ENCODE measurements around the gene SLC30A1. TPM values are rescaled to one million over a fixed set of nuclear protein-coding genes. Genes with fewer than 3 reads are reported as not detected.
"Not testable (repeated sequence)": the region's sequence is repeated elsewhere in the genome, so short reads cannot be mapped to it uniquely, and the experiment has no call there.

Gene SLC30A1
- total and polyA plus RNA-seq, 5 donors from 2014 or later = 1.8 to 8.1 (median 3.7) TPM

DNA sequence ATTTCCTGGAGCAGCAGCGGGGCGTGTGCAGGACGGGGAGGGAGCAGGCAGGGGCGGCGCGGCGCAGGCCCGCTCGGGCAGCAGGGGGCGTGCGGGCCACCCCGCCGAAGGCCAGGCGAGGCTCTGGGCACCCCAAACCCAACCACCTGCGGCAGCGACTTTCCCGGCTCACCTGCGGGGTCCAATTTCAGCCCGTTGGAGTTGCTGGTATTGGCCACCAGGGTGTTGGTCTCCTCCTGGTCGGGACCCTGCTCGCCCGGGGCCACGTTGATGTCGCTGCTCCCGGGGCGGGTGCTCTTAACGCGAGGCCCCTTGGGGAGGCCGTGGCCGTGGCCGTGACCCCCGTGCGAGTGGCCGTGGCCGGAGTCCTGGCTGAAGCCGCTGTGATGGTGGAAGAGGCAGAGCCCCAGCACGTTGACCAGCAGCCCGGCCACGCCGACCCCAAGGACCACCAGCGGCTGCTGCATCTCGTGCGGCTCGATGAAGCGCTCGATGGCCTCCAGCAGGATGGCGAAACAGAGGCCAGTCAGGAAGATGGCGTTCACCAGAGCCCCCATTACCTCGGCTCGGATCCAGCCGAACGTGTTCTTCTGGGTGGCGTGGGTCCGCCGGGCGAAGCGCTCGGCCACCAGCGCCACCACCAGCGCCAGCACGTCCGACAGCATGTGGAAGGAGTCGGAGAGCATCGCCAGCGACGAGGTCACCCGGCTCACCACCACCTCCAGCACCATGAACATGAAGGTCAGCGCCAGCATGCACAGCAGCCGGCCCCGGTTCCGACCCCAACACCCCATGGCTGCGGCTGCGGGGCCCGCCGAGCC, 932 bp downstream of the SLC30A1 start:
- peak; percentile 41 to 44 for ATAC-seq (ENCODE audit: low read depth in 2 of 2)
- DNase-seq = peak; percentile 71 to 79 (median 78)
- peaks cover 22 to 52% (median 41%) of the 10 kb centered on the region in 4 donors for H3K4me1 Mint-ChIP-seq

DNA sequence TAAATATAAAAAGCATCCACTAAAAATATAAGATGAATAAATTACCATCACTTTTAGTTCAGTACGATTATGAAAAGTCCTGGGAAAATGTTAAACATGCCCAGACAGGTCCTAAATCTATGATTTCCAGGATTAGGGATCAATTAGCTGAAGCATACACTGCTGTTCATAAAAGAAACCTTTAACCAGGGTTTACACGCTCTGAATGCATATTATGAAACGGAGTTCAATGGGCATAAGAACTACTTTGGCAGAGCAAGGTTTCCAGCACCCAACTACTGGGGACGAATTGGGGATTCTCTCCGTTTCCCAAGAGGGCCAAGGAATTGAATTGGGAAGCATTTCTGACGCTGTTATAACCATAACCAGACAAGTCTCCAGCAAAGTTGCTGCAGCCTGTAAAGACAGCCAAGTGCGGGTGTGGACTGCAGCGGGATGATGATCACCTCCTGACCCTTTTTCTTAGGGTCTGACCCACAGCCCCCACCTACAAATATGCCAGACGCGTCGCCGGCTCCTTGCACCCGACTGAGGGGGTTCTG, 1.6 kb downstream of the SLC30A1 start:
- Histone ChIP-seq H3K9me3 (ENCODE audit: control insufficient read depth in 2 of 2, low read length in 2 of 2) (no peaks in the 10 kb centered on the region), H3K4me1 (ENCODE audit: control insufficient read depth, insufficient read depth, low read length, poor library complexity, severe bottlenecking) (peaks cover 39% of the 10 kb centered on the region), H3K27ac (ENCODE audit: insufficient read depth, low read length, poor library complexity, severe bottlenecking) (no peak overlapping the region), H3K36me3 (ENCODE audit: control insufficient read depth, insufficient read depth, low read length) (peaks cover 15% of the 10 kb centered on the region), H3K27me3 (ENCODE audit: control insufficient read depth, insufficient read depth, low read length) (no peaks in the 10 kb centered on the region), H3K4me3 (ENCODE audit: low read depth, low read length) (peak overlapping the region; percentile 94)
- Mint-ChIP-seq H3K4me3 (peak overlapping the region; percentile 92 to 96 (median 94)), H3K27ac (peak overlapping the region; percentile 89 to 93 (median 92)), H3K36me3 (peaks cover 15% of the 10 kb centered on the region), H3K27me3 (no peaks in the 10 kb centered on the region), H3K9me3 (no peaks in the 10 kb centered on the region), H3K4me1 (peaks cover 25 to 52% (median 43%) of the 10 kb centered on the region in 4 donors)
- no peak for ATAC-seq (ENCODE audit: low read depth in 2 of 2)
- no peak for DNase-seq

More for the DNA sequence above, 932 bp downstream of the SLC30A1 start:
- Histone ChIP-seq H3K9me3 (ENCODE audit: control insufficient read depth in 2 of 2, low read length in 2 of 2) (no peaks in the 10 kb centered on the region), H3K4me3 (ENCODE audit: low read depth, low read length) (peak overlapping the region; percentile 94), H3K36me3 (ENCODE audit: control insufficient read depth, insufficient read depth, low read length) (peaks cover 15% of the 10 kb centered on the region), H3K27ac (ENCODE audit: insufficient read depth, low read length, poor library complexity, severe bottlenecking) (peak overlapping the region; percentile 89), H3K4me1 (ENCODE audit: control insufficient read depth, insufficient read depth, low read length, poor library complexity, severe bottlenecking) (peaks cover 39% of the 10 kb centered on the region), H3K27me3 (ENCODE audit: control insufficient read depth, insufficient read depth, low read length) (no peaks in the 10 kb centered on the region)
- Mint-ChIP-seq H3K27me3 (no peaks in the 10 kb centered on the region), H3K27ac (peak overlapping the region in 2 of 3 donors; percentile 91 to 93), H3K9me3 (no peaks in the 10 kb centered on the region), H3K36me3 (peaks cover 15% of the 10 kb centered on the region), H3K4me3 (peak overlapping the region; percentile 92 to 96 (median 94))

- no peak for DNase-seq
- Histone ChIP-seq H3K36me3 (ENCODE audit: control insufficient read depth, insufficient read depth, low read length) (peaks cover 15% of the 10 kb centered on the region), H3K9me3 (ENCODE audit: control insufficient read depth in 2 of 2, low read length in 2 of 2) (no peaks in the 10 kb centered on the region), H3K27ac (ENCODE audit: insufficient read depth, low read length, poor library complexity, severe bottlenecking) (no peak overlapping the region), H3K27me3 (ENCODE audit: control insufficient read depth, insufficient read depth, low read length) (no peaks in the 10 kb centered on the region), H3K4me3 (ENCODE audit: low read depth, low read length) (peak overlapping the region; percentile 94), H3K4me1 (ENCODE audit: control insufficient read depth, insufficient read depth, low read length, poor library complexity, severe bottlenecking) (peaks cover 39% of the 10 kb centered on the region)
- Mint-ChIP-seq H3K27me3 (no peaks in the 10 kb centered on the region), H3K9me3 (no peaks in the 10 kb centered on the region), H3K27ac (peak overlapping the region in 1 of 3 donors; percentile 92), H3K4me1 (peaks cover 25 to 50% (median 41%) of the 10 kb centered on the region in 4 donors), H3K4me3 (peak overlapping the region; percentile 92 to 96 (median 94)), H3K36me3 (peaks cover 15% of the 10 kb centered on the region)
- no peak for ATAC-seq (ENCODE audit: low read depth in 2 of 2)
These were observed 2.2 kb downstream of the SLC30A1 start for GRCh38 chr1:211576717-211577116.

GRCh38 chr1:211574705-211575104, 4.3 kb downstream of the SLC30A1 start:
- Mint-ChIP-seq H3K9me3 (no peaks in the 10 kb centered on the region), H3K4me1 (peaks cover 25 to 48% (median 39%) of the 10 kb centered on the region in 4 donors), H3K27me3 (no peaks in the 10 kb centered on the region), H3K27ac (no peak overlapping the region), H3K36me3 (peaks cover 15% of the 10 kb centered on the region), H3K4me3 (peak overlapping the region in 1 of 4 donors; percentile 47)
- H3K27me3 ChIP-seq (ENCODE audit: control insufficient read depth, insufficient read depth, low read length) = no peaks in the 10 kb centered on the region
- H3K4me1 ChIP-seq (ENCODE audit: control insufficient read depth, insufficient read depth, low read length, poor library complexity, severe bottlenecking) = peaks cover 36% of the 10 kb centered on the region
- DNase-seq (no peak), ATAC-seq (ENCODE audit: low read depth in 2 of 2) (no peak)
- H3K9me3 ChIP-seq (ENCODE audit: control insufficient read depth in 2 of 2, low read length in 2 of 2) = no peaks in the 10 kb centered on the region
- H3K27ac ChIP-seq (ENCODE audit: insufficient read depth, low read length, poor library complexity, severe bottlenecking) = no peak overlapping the region
- no peak overlapping the region for H3K4me3 ChIP-seq (ENCODE audit: low read depth, low read length)
- H3K36me3 ChIP-seq (ENCODE audit: control insufficient read depth, insufficient read depth, low read length) = peaks cover 15% of the 10 kb centered on the region

GRCh38 chr1:211571998-211572397, 7.0 kb downstream of the SLC30A1 start:
- ATAC-seq (ENCODE audit: low read depth in 2 of 2) (no peak), DNase-seq (no peak)
- H3K27ac ChIP-seq (ENCODE audit: insufficient read depth, low read length, poor library complexity, severe bottlenecking) = no peak overlapping the region
- Mint-ChIP-seq H3K9me3 (no peaks in the 10 kb centered on the region), H3K27ac (no peak overlapping the region), H3K36me3 (peaks cover 15% of the 10 kb centered on the region), H3K4me1 (peaks cover 25 to 40% (median 33%) of the 10 kb centered on the region in 4 donors), H3K27me3 (no peaks in the 10 kb centered on the region), H3K4me3 (no peak overlapping the region)
- peaks cover 15% of the 10 kb centered on the region for H3K36me3 ChIP-seq (ENCODE audit: control insufficient read depth, insufficient read depth, low read length)
- H3K27me3 ChIP-seq (ENCODE audit: control insufficient read depth, insufficient read depth, low read length) = no peaks in the 10 kb centered on the region
- H3K9me3 ChIP-seq (ENCODE audit: control insufficient read depth in 2 of 2, low read length in 2 of 2) = no peaks in the 10 kb centered on the region
- H3K4me3 ChIP-seq (ENCODE audit: low read depth, low read length) = no peak overlapping the region
- peaks cover 26% of the 10 kb centered on the region for H3K4me1 ChIP-seq (ENCODE audit: control insufficient read depth, insufficient read depth, low read length, poor library complexity, severe bottlenecking)

DNA sequence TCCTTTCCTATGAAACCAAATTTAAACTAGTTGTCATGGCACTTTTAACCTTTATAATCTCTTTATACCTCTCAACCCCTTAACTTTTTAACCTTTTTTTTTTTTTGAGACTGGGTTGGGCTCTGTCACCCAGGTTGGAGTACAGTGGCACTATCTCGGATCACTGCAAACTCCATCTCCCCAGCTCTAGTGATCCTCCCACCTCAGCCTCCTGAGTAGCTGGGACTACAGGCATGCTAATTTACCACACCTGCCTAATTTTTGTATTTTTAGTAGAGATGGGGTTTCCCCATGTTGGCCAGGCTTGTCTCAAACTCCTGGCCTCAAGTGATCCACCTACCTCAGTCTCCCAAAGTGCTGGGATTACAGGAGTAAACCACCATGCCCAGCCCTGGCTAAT, 8.6 kb downstream of the SLC30A1 start:
- ATAC-seq (ENCODE audit: low read depth in 2 of 2) = not testable (repeated sequence)

DNA sequence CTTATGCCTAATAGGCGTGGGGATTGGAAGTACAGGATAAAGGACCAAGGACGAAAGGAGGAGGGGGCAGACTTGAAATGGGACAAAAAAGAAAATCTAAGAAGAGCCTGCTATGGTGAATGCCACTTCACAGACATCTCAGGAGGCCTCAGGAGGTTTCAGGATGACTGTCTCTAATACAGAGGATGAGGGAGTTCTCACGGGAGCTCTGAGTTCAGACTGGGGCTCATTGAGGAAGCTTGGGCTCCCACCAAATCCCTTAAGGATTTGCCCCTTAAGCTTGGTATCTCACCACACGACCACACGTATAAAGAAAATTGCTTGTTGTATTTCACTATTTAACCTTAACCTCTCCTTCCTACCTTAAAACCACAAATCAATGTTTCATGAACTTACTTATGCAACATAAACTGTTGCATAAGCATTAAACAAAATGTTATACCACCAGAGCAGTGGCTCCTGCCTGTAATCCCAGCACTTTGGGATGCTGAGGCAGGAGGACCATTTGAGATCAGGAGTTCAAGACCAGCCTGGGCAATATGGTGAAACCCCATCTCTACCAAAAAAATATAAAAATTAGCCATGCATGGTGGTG, 12.4 kb downstream of the SLC30A1 start:
- Mint-ChIP-seq H3K9me3 (no peaks in the 10 kb centered on the region), H3K27ac (peak overlapping the region in 1 of 3 donors; percentile 20), H3K4me1 (peaks cover 0 to 11% (median under 1%) of the 10 kb centered on the region in 4 donors), H3K36me3 (no peaks in the 10 kb centered on the region), H3K4me3 (no peak overlapping the region), H3K27me3 (no peaks in the 10 kb centered on the region)
- H3K4me3 ChIP-seq (ENCODE audit: low read depth, low read length) = no peak overlapping the region
- H3K27me3 ChIP-seq (ENCODE audit: control insufficient read depth, insufficient read depth, low read length) = peaks cover 2% of the 10 kb centered on the region
- no peaks in the 10 kb centered on the region for H3K36me3 ChIP-seq (ENCODE audit: control insufficient read depth, insufficient read depth, low read length)
- no peak overlapping the region for H3K27ac ChIP-seq (ENCODE audit: insufficient read depth, low read length, poor library complexity, severe bottlenecking)
- H3K9me3 ChIP-seq (ENCODE audit: control insufficient read depth in 2 of 2, low read length in 2 of 2) = no peaks in the 10 kb centered on the region
- DNase-seq (peak in 1 of 3 donors; percentile 21), ATAC-seq (ENCODE audit: low read depth in 2 of 2) (no peak)
- no peaks in the 10 kb centered on the region for H3K4me1 ChIP-seq (ENCODE audit: control insufficient read depth, insufficient read depth, low read length, poor library complexity, severe bottlenecking)

More for the DNA sequence above, 8.6 kb downstream of the SLC30A1 start:
- not testable (repeated sequence) for H3K27me3 Mint-ChIP-seq; H3K9me3 Mint-ChIP-seq; H3K27ac Mint-ChIP-seq; H3K4me3 Mint-ChIP-seq; H3K4me3 ChIP-seq (ENCODE audit: low read depth, low read length); H3K27ac ChIP-seq (ENCODE audit: insufficient read depth, low read length, poor library complexity, severe bottlenecking); H3K27me3 ChIP-seq (ENCODE audit: control insufficient read depth, insufficient read depth, low read length); H3K9me3 ChIP-seq (ENCODE audit: control insufficient read depth in 2 of 2, low read length in 2 of 2); DNase-seq
- H3K36me3 Mint-ChIP-seq = peaks cover 10% of the 10 kb centered on the region
- H3K4me1 Mint-ChIP-seq = peaks cover 18 to 30% (median 21%) of the 10 kb centered on the region in 4 donors
- H3K4me1 ChIP-seq (ENCODE audit: control insufficient read depth, insufficient read depth, low read length, poor library complexity, severe bottlenecking) = peaks cover 10% of the 10 kb centered on the region
- peaks cover 12% of the 10 kb centered on the region for H3K36me3 ChIP-seq (ENCODE audit: control insufficient read depth, insufficient read depth, low read length)

All from CD4-positive, CD25-positive, alpha-beta regulatory T cell (primary cell).